Tibial artery (tissue), 4 donors: ENCODE results near the gene MYRIP.
"Not testable (repeated sequence)": the region's sequence is repeated elsewhere in the genome, so short reads cannot be mapped to it uniquely, and the experiment has no call there.

Source experiments
- DNase-seq, 2 donors: peaks; one replicate each; pipeline ENCODE4 v3.0.0-alpha.2; 2019
- H3K27ac ChIP-seq, 2 donors: fragments of 200-600 bp; sonication (generic) in 1 of 2; 1 replicate in 1 of 2; 2 replicates in 1 of 2; pipeline ENCODE4 v1.5.1; 2018 to 2019; ENCODE audit warnings: mild to moderate bottlenecking in 1 of 2
- H3K27me3 ChIP-seq, 2 donors: fragments of 200-600 bp; sonication (generic) in 1 of 2; one replicate each; pipeline versions ENCODE4 v1.5.1 to v1.6.0; 2016 to 2019
- H3K36me3 ChIP-seq, 3 donors: fragments of 200-600 bp; sonication (generic) in 2 of 3; one replicate each; pipeline ENCODE4 v1.5.1; 2016 to 2019; ENCODE audit warnings: mild to moderate bottlenecking in 2 of 3
- H3K4me1 ChIP-seq, 4 donors: fragments of 200-600 bp; sonication (generic) in 2 of 4; 1 replicate in 3 of 4; 2 replicates in 1 of 4; pipeline ENCODE4 v1.5.1; 2016 to 2019
- H3K4me3 ChIP-seq, 2 donors: fragments of 200-600 bp; sonication (generic) in 1 of 2; 1 replicate in 1 of 2; 2 replicates in 1 of 2; pipeline ENCODE4 v1.5.1; 2018 to 2019; ENCODE audit warnings: mild to moderate bottlenecking in 2 of 2
- H3K9me3 ChIP-seq, 3 donors: fragments of 200-600 bp; sonication (generic) in 1 of 3; one replicate each; pipeline ENCODE4 v1.5.1; 2016 to 2019
- CTCF ChIP-seq, 2 experiments: fragments of 200-600 bp in 1 of 2; fragments of 450-650 bp in 1 of 2; IDR thresholded peaks; one replicate each; pipeline ENCODE4 v1.5.1; 2017 to 2019; ENCODE audit warnings: antibody characterized with exemption in 2 of 2, mild to moderate bottlenecking in 1 of 2, moderate library complexity in 1 of 2
- intact Hi-C: fragments of 100-400 bp; cut with DNase I; formaldehyde crosslinking; loops from one replicate; pipeline ENCODE4 v1.15.0; 2023; ENCODE audit warnings: low total_unique reads

The MYRIP gene

DNA sequence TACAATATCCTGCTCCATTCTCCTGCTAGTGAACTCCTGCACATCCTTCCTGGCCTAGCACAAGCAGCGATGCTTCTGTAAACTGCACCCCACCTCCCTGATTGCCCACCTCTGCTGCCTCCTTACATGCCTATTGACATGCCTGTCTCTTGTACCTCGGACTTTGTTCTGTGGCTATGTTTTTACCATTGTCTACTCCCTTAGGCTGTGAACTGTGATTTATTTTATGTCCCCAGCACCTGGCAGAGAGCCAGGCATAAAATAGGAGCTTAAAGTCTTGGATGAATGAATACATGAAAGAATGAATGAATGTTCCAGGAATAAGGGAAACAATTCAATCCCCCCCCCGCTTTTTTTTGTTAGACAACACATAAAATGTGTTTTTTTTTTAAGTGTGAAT, 210.0 kb downstream of the MYRIP start:
- intact Hi-C loops = no loop called here
- no peak for TF ChIP-seq CTCF (IDR thresholded peaks at IDR 0.05)
- Histone ChIP-seq H3K27me3 (no peaks in the 10 kb centered on the region), H3K9me3 (no peaks in the 10 kb centered on the region), H3K36me3 (no peaks in the 10 kb centered on the region), H3K4me1 (peaks cover 0 to 17% (median 2%) of the 10 kb centered on the region in 4 donors), H3K4me3 (no peak overlapping the region), H3K27ac (no peak overlapping the region)
- DNase-seq = no peak

- no peaks in the 10 kb centered on the region for H3K9me3 ChIP-seq
- no peak overlapping the region for H3K4me3 ChIP-seq
- TF ChIP-seq CTCF (IDR thresholded peaks at IDR 0.05) = no peak
- H3K36me3 ChIP-seq = no peaks in the 10 kb centered on the region
- H3K27ac ChIP-seq = no peak overlapping the region
- no peaks in the 10 kb centered on the region for H3K27me3 ChIP-seq
- intact Hi-C loops = no loop called here
- no peak for DNase-seq
- H3K4me1 ChIP-seq = peaks cover 0 to 17% (median 2%) of the 10 kb centered on the region in 4 donors
Measured at GRCh38 chr3:40020689-40021088, 211.3 kb downstream of the MYRIP start.

DNA sequence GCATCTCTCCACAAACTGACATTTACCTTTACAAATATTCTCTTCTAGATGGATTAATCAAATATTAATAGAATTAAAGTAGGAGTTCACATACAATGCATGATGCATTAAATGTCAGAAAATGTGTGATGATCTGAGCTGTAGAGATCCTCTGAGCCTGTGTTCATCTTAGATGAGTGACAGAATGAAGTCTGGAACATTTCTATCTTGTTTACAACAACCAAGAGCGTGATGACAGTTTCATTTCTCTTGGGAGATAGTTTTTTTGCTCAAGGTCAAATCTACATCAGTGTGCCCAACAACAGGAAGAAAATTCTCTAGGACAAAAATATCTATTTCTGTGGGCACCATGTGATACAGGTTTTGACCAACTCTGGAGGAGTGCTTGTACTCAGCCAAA, 211.9 kb downstream of the MYRIP start:
- no peak for DNase-seq
- H3K9me3 ChIP-seq = no peaks in the 10 kb centered on the region
- peaks cover 0 to 17% (median 2%) of the 10 kb centered on the region in 4 donors for H3K4me1 ChIP-seq
- H3K27ac ChIP-seq = no peak overlapping the region
- no peak overlapping the region for H3K4me3 ChIP-seq
- H3K27me3 ChIP-seq = no peaks in the 10 kb centered on the region
- intact Hi-C loops = no loop called here
- no peaks in the 10 kb centered on the region for H3K36me3 ChIP-seq
- TF ChIP-seq CTCF (IDR thresholded peaks at IDR 0.05) = no peak

DNA sequence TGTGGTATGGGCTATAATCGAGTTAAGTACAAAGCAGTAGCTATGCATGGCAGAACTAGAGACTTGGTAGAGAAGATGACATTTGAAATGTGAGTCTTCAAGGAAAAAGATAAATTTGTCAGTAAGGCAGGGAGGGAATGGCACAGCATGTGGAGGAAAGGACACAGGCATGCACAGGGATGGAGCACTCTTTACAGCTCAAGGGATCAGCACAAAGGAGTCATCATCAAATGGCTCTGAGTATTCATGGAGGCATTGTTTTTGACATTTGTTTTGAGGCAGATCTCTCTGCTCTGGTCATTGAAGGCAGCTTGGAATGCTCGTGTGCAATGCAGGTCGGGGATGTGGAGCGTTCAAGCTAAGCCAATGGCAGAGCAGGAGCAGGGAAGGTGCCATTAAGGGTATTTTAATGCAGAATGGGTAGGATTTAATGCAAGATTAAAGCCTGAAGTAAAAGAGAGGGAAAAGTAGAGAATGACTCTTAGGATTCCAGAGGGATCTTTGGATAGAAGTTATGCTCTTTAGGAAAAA, 213.0 kb downstream of the MYRIP start:
- H3K27ac ChIP-seq = no peak overlapping the region
- peaks cover 0 to 17% (median 2%) of the 10 kb centered on the region in 4 donors for H3K4me1 ChIP-seq
- H3K27me3 ChIP-seq = no peaks in the 10 kb centered on the region

GRCh38 chr3:40024526-40024925, 215.1 kb downstream of the MYRIP start:
- no peaks in the 10 kb centered on the region for H3K27me3 ChIP-seq
- H3K4me3 ChIP-seq = no peak overlapping the region
- H3K9me3 ChIP-seq = no peaks in the 10 kb centered on the region
- peaks cover 0 to 17% (median 2%) of the 10 kb centered on the region in 4 donors for H3K4me1 ChIP-seq
- intact Hi-C loops = no loop called here
- no peak overlapping the region for H3K27ac ChIP-seq
- H3K36me3 ChIP-seq = no peaks in the 10 kb centered on the region
- TF ChIP-seq CTCF (IDR thresholded peaks at IDR 0.05) = no peak
- no peak for DNase-seq

More for the DNA sequence above, 213.0 kb downstream of the MYRIP start:
- Histone ChIP-seq H3K36me3 (no peaks in the 10 kb centered on the region), H3K9me3 (no peaks in the 10 kb centered on the region), H3K4me3 (no peak overlapping the region)
- intact Hi-C loops = no loop called here
- DNase-seq = no peak
- no peak for TF ChIP-seq CTCF (IDR thresholded peaks at IDR 0.05)

DNA sequence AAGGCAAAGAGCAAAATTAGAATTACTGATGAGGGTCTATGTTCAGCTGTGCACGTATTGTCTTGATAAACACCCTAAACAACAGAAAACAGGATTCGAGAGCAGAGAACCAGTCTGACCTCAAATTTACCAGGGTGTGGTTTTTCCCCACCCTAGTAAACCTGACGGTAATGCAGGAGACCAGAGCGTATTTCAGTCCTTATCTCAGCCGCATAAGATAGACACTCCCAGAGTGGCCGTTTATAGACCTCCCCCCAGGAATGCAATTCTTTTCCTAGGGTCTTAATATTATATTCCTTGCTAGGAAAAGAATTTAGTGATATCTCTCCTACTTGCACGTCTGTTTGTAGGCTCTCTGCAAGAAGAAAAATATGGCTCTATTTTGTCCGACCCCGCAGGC, 216.5 kb downstream of the MYRIP start:
- H3K4me3 ChIP-seq, H3K9me3 ChIP-seq, H3K27ac ChIP-seq, H3K36me3 ChIP-seq, DNase-seq, intact Hi-C loops, H3K27me3 ChIP-seq: not testable (repeated sequence)
- H3K4me1 ChIP-seq = peaks cover 0 to 14% (median 2%) of the 10 kb centered on the region in 4 donors
